ENCODE results near the gene DYSF. TPM values are rescaled to one million over a fixed set of nuclear protein-coding genes. Genes with fewer than 3 reads are reported as not detected.

DYSF gene
- total RNA-seq, 1 donor from 2014 or later, result 49.2 TPM

GRCh38 chr2:71467180-71467815, 13.9 kb downstream of the DYSF start:
- intact Hi-C loops (cut with micrococcal nuclease), result no loop called here
- DNase-seq (no peak), ATAC-seq (no peak)

DNA sequence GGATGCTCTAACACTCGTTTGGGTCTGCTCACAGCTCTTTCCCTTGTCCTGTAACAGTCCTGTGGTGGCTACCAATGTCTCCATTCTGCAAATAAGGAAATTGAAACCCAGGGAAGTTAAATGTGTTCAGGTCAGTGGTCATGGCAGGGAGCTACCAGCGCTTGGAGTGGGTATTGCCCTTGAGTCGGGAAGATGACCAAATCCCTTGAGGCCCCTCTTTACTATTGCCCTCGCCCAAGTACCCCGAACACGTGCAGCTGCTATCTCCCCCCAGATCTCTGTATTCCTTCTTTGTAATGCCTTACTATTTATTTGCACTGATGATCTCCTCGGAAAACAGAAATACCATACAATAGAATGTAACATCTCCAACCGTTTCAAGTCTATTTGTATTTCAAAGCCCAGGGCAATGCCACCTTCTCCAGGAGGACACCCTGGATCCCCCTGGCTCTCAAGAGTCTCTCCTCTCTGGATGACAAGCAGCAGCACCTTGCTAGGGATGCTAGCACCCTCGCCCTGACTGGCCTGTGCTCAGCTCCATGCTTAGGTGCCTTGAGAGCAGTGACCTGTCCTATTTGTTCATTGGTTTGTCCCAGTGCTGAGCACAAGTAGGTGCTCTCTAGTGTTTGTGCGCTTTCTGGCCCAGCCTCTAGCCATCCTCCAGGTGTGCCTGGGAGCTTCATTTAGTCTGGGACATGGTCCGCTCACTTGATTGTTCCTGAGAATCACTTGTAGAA, 15.1 kb downstream of the DYSF start:
- intact Hi-C loops (cut with micrococcal nuclease), result no loop called here

GRCh38 chr2:71469403-71470398, 16.3 kb downstream of the DYSF start:
- ATAC-seq, result peak; percentile 80
- intact Hi-C loops (cut with micrococcal nuclease), result no loop called here
- DNase-seq, result peak; percentile 57

More for the DNA sequence above, 15.1 kb downstream of the DYSF start:
- DNase-seq (no peak), ATAC-seq (no peak)

GRCh38 chr2:71471276-71471675, 17.9 kb downstream of the DYSF start:
- ATAC-seq, result no peak
- intact Hi-C loops (cut with micrococcal nuclease), result no loop called here
- DNase-seq, result no peak

DNA sequence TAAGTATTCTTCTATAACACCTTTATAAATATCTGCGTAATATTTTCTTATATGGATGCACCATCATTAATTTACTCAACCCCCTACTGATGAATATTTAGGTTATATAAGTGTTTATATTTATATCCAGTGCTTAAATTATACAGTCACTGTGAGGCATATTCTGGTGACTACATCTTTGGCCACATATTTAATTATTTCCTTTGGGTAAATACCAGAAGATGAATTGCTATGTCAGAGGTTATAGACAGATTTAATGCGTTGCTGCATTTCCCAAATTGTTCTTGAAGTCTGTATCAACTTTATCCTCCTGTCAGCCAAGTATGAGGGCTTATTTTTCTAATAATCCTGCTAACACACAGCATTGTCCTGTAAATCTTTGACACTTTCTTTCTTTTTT, 18.7 kb downstream of the DYSF start:
- intact Hi-C loops (cut with micrococcal nuclease), result no loop called here
- ATAC-seq (no peak), DNase-seq (no peak)

DNA sequence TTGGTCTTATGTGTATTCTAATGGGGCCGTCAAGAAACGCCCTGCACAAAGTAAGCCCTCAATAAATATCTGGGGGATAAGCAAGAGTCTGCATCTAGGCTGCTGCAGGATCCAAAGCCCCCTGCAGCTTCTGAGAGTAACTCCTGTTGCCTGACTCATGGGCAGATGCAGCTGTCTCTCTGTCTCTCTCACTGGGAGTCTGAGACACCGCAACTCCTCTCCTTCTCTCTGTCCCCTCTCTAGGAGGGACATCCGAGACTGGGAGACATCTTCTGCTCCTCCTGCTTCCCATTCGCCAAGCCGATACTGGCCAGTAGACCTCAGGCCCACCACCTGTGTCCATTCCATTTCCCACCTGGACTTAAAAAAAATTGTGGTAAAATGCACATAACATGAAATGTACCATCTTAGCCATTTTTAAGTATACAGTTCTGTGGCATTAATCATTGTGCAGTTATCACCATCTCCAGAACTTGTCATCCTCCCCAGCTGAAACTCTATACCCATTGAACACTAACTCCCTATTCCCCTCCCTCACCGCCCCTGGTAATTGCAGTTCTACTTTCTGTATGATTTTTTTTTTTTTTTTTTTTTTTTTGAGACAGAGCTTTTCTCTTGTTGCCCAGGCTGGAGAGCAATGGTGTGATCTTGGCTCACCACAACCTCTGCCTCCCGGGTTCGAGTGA, 20.1 kb downstream of the DYSF start:
- ATAC-seq (no peak), DNase-seq (no peak)
- intact Hi-C loops (cut with micrococcal nuclease), result no loop called here

GRCh38 chr2:71474116-71474743, 20.9 kb downstream of the DYSF start:
- DNase-seq (no peak), ATAC-seq (no peak)
- intact Hi-C loops (cut with micrococcal nuclease), result no loop called here

- intact Hi-C loops (cut with micrococcal nuclease), result no loop called here
- ATAC-seq, result peak; percentile 57
- no peak for DNase-seq
These were observed 21.5 kb downstream of the DYSF start for GRCh38 chr2:71474744-71475397.

GRCh38 chr2:71476495-71476894, 23.1 kb downstream of the DYSF start:
- ATAC-seq (no peak), DNase-seq (no peak)
- intact Hi-C loops (cut with micrococcal nuclease), result no loop called here

DNA sequence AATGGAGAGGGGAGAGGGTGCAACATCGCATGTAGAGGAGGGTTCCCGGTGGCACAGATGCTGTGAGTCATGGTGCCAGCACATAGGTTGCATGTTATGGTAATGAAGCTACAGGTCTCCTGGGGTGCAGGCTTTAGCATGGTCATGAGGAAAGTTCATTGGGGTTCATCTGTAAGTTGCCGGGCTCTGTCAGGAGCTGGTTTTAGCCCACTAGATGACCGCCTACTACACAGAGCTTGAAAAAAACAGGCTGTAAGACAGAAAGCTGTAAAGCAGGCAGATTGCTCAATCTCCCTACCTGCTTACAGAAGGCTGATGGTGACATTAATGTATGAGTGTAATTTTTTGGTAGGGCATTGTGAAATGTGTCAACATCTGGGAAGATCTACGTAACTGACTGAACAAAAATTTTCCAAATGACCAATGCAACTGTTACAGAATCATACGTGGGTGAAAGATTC, 23.9 kb downstream of the DYSF start:
- no peak for ATAC-seq
- intact Hi-C loops (cut with micrococcal nuclease), result no loop called here
- no peak for DNase-seq

DNA sequence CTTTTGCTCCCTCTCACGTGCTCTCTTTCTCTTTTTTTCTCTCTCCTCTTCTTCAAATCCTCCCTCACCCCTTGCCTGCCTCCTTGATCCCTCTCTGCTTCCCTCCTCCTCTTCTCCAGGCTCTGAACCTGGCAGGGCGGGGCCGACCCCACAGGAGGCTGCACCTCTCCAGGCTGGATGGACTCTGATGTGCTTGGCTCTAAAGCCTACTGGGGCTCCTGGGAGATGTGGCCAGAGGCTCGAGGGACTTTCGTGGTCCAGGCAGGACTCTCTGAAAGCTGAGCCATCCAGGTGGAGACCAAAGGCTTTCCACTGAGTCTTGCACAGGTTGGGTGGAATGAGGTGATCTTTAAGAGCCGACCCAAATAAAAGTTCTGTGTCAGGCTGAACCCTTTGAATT, 25.4 kb downstream of the DYSF start:
- ATAC-seq, result no peak
- intact Hi-C loops (cut with micrococcal nuclease), result no loop called here
- DNase-seq, result no peak

DNA sequence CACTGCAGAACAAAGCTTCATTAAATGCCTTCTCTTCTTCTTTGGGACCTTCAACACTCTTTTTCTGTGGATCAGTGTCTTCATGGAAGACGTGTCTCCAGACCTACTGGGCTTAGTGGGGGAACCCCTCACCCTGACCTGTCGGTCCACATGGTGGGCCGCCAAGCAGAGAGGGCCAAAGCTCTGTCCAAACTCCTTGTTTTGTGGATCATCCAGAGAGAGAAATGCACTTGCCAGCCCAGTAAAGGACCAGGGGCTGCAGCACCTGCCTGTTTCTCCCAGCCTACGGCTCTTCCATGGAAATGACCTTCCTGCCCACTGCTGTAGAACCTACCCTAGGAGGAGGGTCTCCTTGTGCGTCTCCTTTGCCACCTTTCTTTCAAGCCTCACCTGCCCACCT, 25.9 kb downstream of the DYSF start:
- DNase-seq (no peak), ATAC-seq (no peak)
- intact Hi-C loops (cut with micrococcal nuclease), result no loop called here

GRCh38 chr2:71481111-71481510, 27.8 kb downstream of the DYSF start:
- intact Hi-C loops (cut with micrococcal nuclease), result no loop called here
- DNase-seq (no peak), ATAC-seq (no peak)

DNA sequence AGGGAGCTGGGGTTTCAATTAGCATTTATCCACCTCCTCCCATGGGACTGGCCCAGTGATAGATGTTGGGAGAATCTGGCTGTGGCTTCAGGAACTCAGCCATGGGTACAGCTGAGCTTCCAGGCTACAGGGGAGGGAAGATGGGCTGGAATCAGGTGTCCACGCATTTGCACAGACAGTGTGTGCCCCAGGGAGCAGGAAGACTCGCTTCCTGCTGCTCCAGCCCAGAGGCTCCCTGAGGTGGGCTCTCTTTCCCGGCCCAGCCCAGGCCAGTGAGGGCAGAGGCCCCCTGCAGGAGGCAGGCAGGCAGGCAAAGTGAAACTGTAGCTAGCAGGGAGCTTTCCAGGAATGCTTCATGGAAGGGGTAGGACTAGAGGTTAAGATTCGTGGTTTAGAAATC, 28.7 kb downstream of the DYSF start:
- no peak for DNase-seq
- no peak for ATAC-seq
- intact Hi-C loops (cut with micrococcal nuclease), result no loop called here

GRCh38 chr2:71483246-71483645, 29.9 kb downstream of the DYSF start:
- intact Hi-C loops (cut with micrococcal nuclease), result no loop called here
- DNase-seq, result no peak

GRCh38 chr2:71484354-71484753, 31.0 kb downstream of the DYSF start:
- ATAC-seq, result no peak
- intact Hi-C loops (cut with micrococcal nuclease), result no loop called here
- DNase-seq, result no peak

More at GRCh38 chr2:71483246-71483645, 29.9 kb downstream of the DYSF start:
- ATAC-seq, result no peak

GRCh38 chr2:71486881-71487640, 33.7 kb downstream of the DYSF start:
- no peak for DNase-seq
- intact Hi-C loops (cut with micrococcal nuclease), result no loop called here
- no peak for ATAC-seq
